OCI-LY1 (cell line): ENCODE results near the gene RPL23.
A peak's percentile ranks its signal among the peaks of the same experiment; 100 is the strongest.

Source experiments
- H2AFZ ChIP-seq: fragments of 200-600 bp; sonication (generic), shearing (Covaris generic); 2 replicates; pipeline ENCODE4 v1.6.0; 2014; ENCODE audit warnings: antibody characterized with exemption, mild to moderate bottlenecking, low read length
- H3F3A ChIP-seq: fragments of 200-600 bp; sonication (generic), shearing (Covaris generic); 2 replicates; pipeline ENCODE4 v1.6.0; 2014; ENCODE audit warnings: mild to moderate bottlenecking, antibody characterized with exemption, low read length, moderate library complexity; ENCODE audit not compliant: insufficient read depth
- H3K27ac ChIP-seq: fragments of 200-600 bp; sonication (generic); 2 replicates; pipeline ENCODE4 v1.5.1; 2014; ENCODE audit warnings: low read length, mixed run types, mild to moderate bottlenecking, low read depth; ENCODE audit not compliant: poor library complexity, severe bottlenecking
- H3K27me3 ChIP-seq: fragments of 200-600 bp; sonication (generic); 2 replicates; pipeline ENCODE4 v1.6.0; 2014; ENCODE audit warnings: antibody characterized with exemption, mild to moderate bottlenecking, low read length, moderate library complexity; ENCODE audit not compliant: insufficient read depth
- H3K36me3 ChIP-seq: fragments of 200-600 bp; sonication (generic); 2 replicates; pipeline ENCODE4 v1.6.1; 2014; ENCODE audit warnings: mild to moderate bottlenecking, antibody characterized with exemption, low read length, moderate library complexity, mixed read lengths; ENCODE audit not compliant: insufficient read depth
- H3K4me1 ChIP-seq: fragments of 200-600 bp; sonication (generic); 2 replicates; pipeline ENCODE4 v1.5.1; 2014; ENCODE audit warnings: mild to moderate bottlenecking, low read length, moderate library complexity; ENCODE audit not compliant: insufficient read depth, severe bottlenecking
- H3K4me2 ChIP-seq: fragments of 200-600 bp; sonication (generic), shearing (Covaris generic); 2 replicates; pipeline ENCODE4 v1.6.1; 2014; ENCODE audit warnings: low read length
- H3K4me3 ChIP-seq: fragments of 200-600 bp; sonication (generic); 2 replicates; pipeline ENCODE4 v1.5.1; 2014; ENCODE audit warnings: low read length, low read depth, mild to moderate bottlenecking, mixed read lengths; ENCODE audit not compliant: poor library complexity, severe bottlenecking
- H3K79me2 ChIP-seq: fragments of 200-600 bp; shearing (Covaris generic); 2 replicates; pipeline ENCODE4 v1.6.1; 2016; ENCODE audit warnings: mixed run types, low read length, mixed read lengths; ENCODE audit not compliant: insufficient read depth
- H3K9ac ChIP-seq: fragments of 200-600 bp; sonication (generic), shearing (Covaris generic); 2 replicates; pipeline ENCODE4 v1.6.1; 2014; ENCODE audit warnings: mild to moderate bottlenecking, low read length, mixed read lengths
- H3K9me2 ChIP-seq: fragments of 200-600 bp; sonication (generic), shearing (Covaris generic); 2 replicates; pipeline ENCODE4 v1.6.1; 2014; ENCODE audit warnings: low read depth, mild to moderate bottlenecking, low read length, mixed read lengths
- H3K9me3 ChIP-seq: fragments of 200-600 bp; shearing (Covaris generic); 2 replicates; pipeline ENCODE4 v1.6.1; 2014; ENCODE audit warnings: low read length, mixed read lengths
- H4K20me1 ChIP-seq: fragments of 200-600 bp; sonication (generic), shearing (Covaris generic); 2 replicates; pipeline ENCODE4 v1.6.0; 2016; ENCODE audit warnings: mild to moderate bottlenecking, low read length; ENCODE audit not compliant: insufficient read depth
- CTCF ChIP-seq: fragments of 200-600 bp; sonication (generic), shearing (Covaris generic); IDR thresholded peaks from 2 replicates; pipeline ENCODE4 v1.5.1; 2017; ENCODE audit warnings: mild to moderate bottlenecking, antibody characterized with exemption, low read length, moderate library complexity, mixed read lengths
- EZH2 ChIP-seq: fragments of 200-600 bp; sonication (generic), shearing (Covaris generic); IDR thresholded peaks from 2 replicates; pipeline ENCODE4 v1.8.0; 2017; ENCODE audit warnings: borderline replicate concordance, mixed run types, mild to moderate bottlenecking, antibody characterized with exemption, low read length, moderate library complexity, mixed read lengths

Gene RPL23

GRCh38 chr17:38848939-38849605 lies 4.4 kb downstream of the RPL23 start:
- no peak overlapping the region for H3K4me3 ChIP-seq
- peaks cover 27% of the 10 kb centered on the region for H3K79me2 ChIP-seq
- peaks cover 32% of the 10 kb centered on the region; the same call in 1 of the 2 replicates for H3F3A ChIP-seq
- H3K4me1 ChIP-seq = peaks cover 32% of the 10 kb centered on the region
- H2AFZ ChIP-seq = no peak overlapping the region
- H3K9me2 ChIP-seq = no peaks in the 10 kb centered on the region
- H3K36me3 ChIP-seq = peaks cover 66% of the 10 kb centered on the region
- TF ChIP-seq EZH2 = no peak
- no peak for TF ChIP-seq CTCF
- H3K9me3 ChIP-seq = no peaks in the 10 kb centered on the region
- H3K27me3 ChIP-seq = no peaks in the 10 kb centered on the region
- H3K27ac ChIP-seq = no peak overlapping the region
- H3K4me2 ChIP-seq = no peak overlapping the region
- no peak overlapping the region for H3K9ac ChIP-seq
- no peaks in the 10 kb centered on the region; the same call in 1 of the 2 replicates for H4K20me1 ChIP-seq

- H4K20me1 ChIP-seq = no peaks in the 10 kb centered on the region; the same call in 1 of the 2 replicates
- H3K27ac ChIP-seq = no peak overlapping the region
- H3K36me3 ChIP-seq = peaks cover 66% of the 10 kb centered on the region
Measured at GRCh38 chr17:38848557-38848891, 5.0 kb downstream of the RPL23 start.

GRCh38 chr17:38844261-38844757 lies 9.2 kb downstream of the RPL23 start:
- Histone ChIP-seq H3K27me3 (no peaks in the 10 kb centered on the region), H3K4me3 (no peak overlapping the region), H3K9me3 (no peaks in the 10 kb centered on the region), H4K20me1 (no peaks in the 10 kb centered on the region), H3K27ac (peak overlapping the region; percentile 75), H3K4me2 (peak overlapping the region; percentile 27; the same call in 1 of the 2 replicates), H3K79me2 (no peaks in the 10 kb centered on the region), H3F3A (peaks cover 22% of the 10 kb centered on the region; the same call in 1 of the 2 replicates), H3K4me1 (peaks cover 6% of the 10 kb centered on the region), H3K9ac (no peak overlapping the region), H3K36me3 (peaks cover 26% of the 10 kb centered on the region), H3K9me2 (no peaks in the 10 kb centered on the region), H2AFZ (no peak overlapping the region)
- no peak for TF ChIP-seq CTCF
- TF ChIP-seq EZH2 = no peak

More at GRCh38 chr17:38848557-38848891, 5.0 kb downstream of the RPL23 start:
- no peaks in the 10 kb centered on the region for H3K27me3 ChIP-seq
- H3K4me3 ChIP-seq = no peak overlapping the region
- H3F3A ChIP-seq = peaks cover 32% of the 10 kb centered on the region; the same call in 1 of the 2 replicates
- no peaks in the 10 kb centered on the region for H3K9me3 ChIP-seq
- no peak overlapping the region for H3K9ac ChIP-seq
- H3K4me1 ChIP-seq = peaks cover 32% of the 10 kb centered on the region
- H3K79me2 ChIP-seq = peaks cover 27% of the 10 kb centered on the region
- H3K4me2 ChIP-seq = no peak overlapping the region
- H3K9me2 ChIP-seq = no peaks in the 10 kb centered on the region
- TF ChIP-seq CTCF (no peak), EZH2 (no peak)
- no peak overlapping the region for H2AFZ ChIP-seq
